SK-N-DZ (cell line): Measurements from ENCODE around the gene KRTAP10-1.

Experiments
- DNase-seq: peaks from one replicate; pipeline ENCODE4 v3.0.0-alpha.2; 2015; ENCODE audit warnings: low spot score

Gene KRTAP10-1

DNA sequence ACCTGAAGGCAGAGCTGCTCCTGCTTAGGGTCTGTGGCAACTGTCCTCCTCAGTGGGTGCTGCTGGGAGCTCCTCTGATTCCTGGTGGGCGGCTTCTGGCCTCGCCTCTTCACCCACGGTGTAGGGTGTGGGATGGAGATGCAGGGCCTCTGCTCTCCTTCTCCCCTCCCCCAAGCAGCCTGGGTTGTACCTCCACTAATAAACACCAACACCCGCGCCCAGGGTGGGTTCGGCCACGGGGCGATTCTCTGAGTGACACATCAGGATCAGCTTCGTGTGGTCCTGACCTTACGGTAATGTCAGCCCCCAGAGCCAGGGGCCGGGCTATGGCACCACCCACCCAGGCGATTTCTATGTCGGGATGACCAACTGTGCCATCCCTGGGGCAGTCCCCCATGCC lies 23.7 kb downstream of the KRTAP10-1 start:
- DNase-seq = no peak

DNA sequence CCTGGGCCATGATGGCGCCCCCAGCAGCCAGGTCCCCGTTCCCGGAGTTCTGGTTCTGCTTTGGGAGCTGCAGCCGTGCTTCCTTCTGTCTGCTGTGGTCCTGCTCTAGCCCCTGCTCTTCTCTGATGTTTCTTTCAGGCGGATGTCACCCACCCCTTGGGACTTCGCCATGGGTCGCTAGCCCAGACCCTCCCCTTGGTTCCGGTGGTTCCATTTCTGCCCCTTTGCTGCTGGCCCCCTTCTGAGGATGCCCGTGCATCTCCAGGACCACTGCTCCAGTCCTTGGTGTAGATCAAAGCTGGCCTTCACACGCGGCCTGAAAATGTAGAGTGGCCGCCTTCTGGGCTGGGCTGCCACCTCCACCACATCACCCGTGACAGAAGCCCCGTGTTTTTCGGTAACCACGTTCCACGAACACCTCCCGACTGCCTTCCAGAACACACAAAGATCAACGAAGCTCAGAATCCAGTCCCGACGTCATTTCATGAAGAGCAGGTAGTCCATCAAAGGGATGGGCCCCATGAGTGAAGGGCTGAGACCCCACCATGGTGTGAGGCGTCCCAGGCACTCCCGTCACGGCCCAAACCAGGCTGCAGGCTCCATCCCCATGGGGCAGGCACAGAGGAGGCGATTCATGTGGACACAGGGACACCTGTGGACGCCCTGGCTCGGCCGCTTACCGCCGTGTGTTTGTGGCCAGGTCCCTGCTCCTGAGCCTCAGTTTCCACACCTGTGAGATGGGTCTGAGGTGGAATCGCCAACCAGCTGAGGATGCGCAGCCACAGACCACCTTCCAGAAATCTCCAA lies 24.4 kb downstream of the KRTAP10-1 start:
- no peak for DNase-seq

DNA sequence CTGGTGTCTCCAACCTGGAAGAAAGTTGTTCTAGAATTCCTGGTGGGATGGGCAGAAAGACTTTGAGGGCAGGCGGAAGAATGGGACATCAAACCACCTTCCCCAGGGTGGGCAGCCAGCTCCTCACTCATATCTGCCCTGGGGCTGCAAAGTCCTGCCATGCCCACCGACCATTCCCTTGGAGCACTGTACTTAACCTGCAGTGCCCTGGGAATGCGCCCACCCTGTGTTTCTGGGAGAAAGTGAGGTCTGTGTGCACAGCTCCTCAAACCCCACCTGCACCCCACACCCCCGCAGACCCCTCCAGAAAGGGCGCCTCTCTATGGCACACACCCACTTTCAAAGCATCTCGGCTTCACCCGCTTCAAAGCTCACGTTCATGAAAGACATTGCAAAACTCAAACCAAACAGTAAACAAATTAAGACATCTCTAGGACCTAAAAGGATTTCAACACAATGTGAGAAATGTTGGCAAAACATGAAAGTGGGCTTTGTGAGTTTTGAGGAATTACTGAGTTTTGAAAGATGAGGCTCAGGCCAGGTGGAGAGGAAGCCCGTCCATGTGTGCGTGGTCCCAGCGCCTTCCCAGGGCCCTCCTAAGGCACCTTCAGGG lies 25.1 kb downstream of the KRTAP10-1 start:
- DNase-seq = no peak

DNA sequence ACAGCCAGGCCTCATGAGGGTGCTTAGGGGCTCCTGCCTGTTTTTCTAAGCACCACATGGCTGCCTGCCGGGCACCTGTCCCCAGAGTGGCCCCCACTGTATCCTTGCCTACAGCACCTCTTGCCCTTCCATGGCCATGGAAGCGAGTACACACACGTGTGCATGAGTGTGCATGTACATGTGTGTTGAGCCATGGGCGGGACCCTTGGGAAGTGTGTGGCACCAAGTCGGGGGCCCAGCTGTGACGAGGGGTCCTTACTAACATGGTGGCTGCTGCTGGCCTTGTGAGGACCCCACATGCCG lies 25.8 kb downstream of the KRTAP10-1 start:
- no peak for DNase-seq

DNA sequence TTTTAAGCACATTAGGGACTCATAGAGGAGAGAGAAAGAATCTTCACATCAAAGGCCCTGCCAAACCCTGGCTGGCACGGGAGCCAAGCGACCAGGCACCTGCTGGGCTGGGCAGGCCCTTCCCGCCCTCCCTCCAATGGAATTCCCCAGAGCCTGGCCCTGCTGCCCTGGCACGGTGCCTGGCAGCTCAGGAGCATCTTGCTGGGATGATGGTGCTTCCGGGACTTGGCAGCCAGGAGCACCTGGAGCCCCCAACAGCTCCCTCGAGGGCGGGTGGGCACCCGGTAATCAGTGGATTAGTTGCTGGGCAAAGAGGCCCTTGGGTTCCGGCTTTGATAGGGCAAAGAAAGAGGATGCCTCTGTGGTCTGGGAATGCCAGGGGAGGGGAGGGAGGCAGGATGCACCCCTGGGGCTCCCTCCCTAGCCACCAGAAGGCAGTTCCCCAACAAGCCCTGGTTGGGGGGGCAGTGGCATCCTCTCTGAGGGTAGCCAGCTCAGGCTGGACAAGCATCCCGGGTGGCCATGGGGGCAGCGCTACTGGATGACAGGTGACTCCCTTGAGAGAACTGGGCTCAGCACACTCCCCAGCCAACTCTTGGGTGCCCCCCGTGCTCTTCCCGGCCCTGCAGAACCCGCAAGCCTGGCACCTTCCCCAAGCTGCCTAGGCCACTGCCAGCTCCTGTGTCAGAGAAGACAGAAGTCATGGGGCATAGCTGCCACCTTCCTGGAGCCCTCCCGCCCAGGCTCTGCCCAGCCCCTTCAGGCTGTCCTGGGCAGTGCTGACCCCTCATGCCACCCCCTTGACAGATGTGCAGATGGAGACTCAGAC lies 26.4 kb downstream of the KRTAP10-1 start:
- DNase-seq = no peak

DNA sequence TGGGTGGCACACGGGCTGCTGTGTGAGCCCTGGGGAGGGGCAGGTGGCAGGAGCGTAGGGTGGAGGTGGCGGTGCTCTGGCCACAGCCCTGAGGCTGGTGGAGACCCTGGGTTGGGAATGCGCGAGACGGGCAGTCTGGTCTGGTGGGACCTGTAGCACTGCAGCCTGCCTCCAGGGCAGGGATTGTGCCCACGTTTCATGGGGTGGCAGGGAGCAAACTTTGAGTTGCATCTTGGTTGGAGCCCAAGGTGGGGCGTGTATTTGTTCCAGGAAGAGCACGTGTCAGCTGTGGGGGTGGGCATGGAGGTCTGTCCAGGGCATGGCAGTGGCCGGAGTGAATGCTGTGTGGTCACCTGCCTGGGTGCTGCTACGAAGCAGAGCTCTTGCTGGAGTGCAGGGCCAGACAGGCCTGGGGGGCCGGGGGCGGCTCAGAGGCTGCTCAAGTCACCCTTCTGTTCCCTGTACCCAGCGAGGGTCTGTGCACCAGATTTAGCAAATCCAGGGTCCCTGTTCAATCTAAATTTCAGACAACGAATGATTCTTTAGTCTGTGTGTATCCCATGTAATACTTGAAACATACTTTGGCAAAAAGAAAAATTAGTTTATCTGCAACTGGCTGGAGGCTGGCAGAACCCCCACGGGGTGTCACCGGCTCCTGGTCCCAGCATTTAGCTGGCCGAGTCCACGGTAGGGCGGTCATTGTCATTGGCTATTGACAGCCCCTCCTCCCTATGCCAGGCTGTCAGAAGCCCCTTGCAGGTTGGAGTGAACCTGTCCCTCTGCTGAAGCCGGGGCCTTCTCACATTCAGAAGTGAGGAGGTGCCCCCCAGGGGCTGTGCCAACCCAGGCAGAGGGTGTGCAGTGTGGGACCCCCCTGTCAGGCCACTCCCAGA lies 27.3 kb downstream of the KRTAP10-1 start:
- DNase-seq = no peak

DNA sequence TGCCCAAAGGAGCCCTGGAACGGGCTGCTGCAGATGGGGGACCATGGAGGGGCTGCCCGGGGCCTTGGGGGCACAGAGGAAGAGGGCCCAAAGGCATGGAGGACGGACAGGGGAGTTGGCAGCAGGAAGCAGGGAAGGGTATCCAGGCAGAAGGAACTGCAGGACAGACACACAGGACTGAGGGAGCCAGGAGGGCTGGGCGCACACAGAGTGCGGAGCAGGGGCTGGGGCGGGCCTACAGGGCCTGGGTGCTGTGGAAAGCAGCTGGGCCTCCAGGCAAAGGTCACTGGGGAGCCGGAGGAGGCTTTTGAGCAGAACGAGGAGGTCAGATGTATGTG lies 28.1 kb downstream of the KRTAP10-1 start:
- no peak for DNase-seq

DNA sequence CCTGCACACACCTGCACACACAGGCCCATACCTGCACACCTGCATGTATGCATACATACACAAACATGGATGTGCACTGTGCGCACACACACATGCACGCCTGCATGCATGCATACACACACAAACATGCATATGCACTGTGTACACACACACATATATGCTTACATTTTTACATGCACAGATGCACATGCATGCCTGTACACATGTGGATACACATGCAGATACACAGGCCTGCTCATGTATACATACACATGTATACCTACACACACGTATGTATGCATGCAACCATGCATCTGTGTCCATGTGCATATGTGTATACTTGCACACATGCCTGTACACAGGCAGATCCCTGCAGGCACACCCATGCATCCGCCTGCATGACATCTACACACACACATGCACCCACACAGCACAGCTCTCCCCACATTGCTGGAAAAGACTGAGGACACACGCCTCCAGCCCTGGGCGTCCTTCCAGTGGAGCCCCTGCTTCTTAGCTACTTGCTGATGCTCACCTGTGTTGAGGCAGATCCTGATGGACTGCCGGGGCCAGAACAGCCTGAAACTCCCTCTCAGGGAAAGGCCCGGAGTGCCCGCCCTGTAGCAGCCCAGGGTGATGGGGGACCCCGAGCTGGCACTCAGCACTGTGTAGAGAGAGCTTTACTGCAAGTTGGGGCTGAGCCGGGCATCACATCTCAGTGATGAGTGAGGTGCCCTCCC lies 28.6 kb downstream of the KRTAP10-1 start:
- no peak for DNase-seq

DNA sequence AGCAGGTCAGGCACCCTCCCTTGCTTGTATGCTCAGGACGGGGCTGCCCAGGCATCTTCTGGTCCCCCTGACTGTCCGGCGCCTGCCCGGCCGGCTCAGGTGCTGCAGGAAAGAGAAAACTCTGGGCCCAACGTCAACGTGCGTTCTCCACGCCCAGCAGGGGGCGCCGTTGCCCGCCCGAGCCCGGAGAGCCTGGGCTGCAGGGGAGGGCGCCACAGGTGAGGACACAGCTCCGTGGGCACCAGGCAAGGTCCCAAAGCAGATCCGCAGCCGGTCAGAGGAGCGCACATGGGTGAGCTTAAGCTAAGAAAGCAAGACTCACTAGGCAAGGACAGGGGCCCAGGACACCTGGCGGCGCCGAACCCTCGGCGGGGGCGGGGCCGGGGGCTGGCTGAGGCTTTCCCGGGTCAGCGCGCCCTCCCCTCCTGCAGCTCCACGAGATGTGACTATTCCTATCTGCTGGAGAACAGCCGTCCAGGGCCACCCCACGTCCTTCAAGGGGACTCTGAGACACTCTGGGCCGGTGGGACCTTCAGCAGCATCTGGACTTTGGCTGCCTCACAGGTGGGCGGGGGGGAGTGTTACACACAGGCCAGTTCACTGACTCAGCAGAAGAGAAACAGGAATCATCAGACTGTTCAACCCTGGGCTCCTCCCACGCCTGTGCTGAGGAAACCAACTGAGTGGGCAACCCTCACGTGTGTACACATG lies 29.3 kb downstream of the KRTAP10-1 start:
- peak; percentile 20 for DNase-seq

DNA sequence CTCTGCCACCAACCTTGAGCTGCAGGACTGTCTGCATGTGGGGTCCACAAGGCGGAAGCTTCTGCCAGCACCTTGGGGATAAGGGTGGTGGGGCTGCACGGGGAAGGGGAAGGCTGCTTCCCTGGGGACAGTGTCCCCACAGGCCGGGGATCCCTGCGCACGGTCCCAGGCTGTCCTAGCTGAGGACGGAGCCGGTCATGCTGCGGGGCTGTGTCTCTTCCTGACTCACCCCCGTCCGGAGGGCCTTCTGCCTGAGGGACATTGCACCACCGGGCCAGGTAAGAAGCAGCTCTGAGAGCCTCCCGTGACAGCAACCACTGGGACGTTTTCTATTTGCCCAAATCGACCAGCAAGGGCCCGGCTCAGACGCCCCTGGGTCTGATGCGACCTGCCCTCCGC lies 29.9 kb downstream of the KRTAP10-1 start:
- no peak for DNase-seq

DNA sequence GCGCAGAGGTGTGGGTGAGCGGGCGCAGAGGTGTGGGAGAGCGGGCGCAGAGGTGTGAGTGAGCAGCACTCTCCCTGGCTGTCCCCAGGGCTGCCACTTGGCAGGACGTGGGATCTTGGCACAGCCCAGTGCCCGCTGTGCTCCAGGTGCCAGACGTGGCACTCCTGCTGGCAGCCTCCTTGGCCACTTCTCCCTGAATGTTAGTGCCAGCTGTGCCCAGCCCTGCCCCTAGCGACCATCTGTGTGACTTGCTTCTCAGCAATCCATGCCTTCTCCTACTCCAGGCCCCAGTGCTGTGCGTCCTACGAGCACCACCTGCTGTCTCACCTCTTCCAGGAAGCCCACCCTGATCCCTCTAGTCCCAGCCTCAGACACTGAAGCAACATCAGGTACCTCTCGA lies 30.5 kb downstream of the KRTAP10-1 start:
- DNase-seq = no peak

DNA sequence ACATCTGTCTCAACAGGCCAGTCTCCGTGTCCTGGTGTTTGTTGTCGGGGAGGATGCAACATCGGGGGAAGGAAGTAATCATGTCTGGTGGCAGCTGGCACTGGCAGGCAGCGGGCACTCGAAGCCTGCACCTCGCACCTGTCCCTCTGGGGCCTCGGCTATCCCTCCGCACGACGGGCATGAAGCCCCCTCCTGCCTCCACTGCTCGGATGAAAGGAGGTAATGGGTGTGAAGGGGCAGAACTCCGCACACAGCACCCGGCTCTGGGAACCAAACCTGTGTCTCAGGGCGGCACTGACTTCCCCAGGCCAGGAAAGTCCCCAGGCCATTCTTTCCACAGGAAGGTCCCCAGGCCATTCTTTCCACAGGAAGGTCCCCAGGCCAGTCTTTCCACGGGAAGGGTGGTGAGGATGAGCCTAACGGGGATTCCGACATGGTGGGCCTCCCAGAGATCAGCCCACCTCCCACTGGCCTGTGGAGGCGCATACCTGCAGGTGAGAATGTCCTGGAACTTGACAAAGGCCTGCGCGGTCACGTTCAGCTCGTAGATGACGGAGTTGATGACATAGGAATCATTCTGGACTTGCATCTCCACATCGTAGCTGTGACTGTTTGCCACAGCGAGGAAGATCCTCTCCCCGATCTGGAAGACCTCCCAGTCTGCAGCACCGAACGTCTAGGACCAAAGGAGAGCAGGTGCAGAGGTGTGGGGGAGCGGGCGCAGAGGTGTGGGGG lies 31.1 kb downstream of the KRTAP10-1 start:
- DNase-seq = no peak

DNA sequence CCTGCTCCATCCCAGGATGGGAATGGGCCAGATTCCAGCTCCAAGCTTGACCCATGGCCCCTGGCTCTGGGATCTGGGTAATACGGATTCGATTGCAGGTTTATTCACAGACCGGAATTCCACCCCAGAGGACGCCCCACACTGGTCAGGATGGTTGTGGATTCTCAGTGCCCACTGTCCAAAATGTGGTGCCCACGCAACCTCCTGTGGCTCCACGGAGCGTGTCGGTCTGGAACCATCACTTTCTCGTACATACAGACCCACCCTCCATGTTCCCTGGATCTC lies 31.6 kb downstream of the KRTAP10-1 start:
- no peak for DNase-seq

DNA sequence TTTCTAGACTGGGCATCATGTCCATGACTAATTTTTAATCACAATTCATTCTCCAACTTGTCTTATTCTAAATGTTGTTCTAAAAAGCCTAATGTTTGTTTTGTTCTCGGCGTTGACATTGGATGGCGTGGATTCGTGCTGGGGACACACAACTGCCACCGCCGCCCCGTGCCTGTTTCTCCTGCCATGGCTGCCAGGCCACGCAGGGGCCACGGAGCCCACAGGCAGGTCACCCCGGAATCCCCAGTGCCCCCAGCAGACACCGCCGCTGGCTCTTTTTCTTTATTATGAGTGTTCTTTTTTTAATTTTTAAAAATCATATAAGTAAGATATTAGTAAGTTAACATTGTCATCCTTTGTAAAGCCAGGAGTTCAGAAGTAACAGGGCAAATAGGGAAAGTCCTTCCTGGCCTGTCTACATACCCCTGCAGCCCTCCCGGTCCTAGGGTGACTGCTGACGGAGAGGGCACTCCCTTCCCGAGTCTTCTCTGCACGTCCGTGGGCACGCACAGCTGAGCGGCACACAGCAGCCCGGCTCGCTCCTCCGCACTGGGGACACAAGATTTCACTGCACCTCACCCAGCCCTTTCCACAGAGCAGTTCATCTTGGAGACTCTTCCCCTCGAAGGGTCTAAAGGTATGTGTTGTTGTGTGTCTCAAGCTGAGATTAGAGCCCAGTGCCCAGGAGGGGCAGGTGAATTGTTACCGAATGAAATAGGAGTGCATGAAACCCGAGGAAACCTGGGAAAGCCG lies 32.1 kb downstream of the KRTAP10-1 start:
- DNase-seq = no peak

DNA sequence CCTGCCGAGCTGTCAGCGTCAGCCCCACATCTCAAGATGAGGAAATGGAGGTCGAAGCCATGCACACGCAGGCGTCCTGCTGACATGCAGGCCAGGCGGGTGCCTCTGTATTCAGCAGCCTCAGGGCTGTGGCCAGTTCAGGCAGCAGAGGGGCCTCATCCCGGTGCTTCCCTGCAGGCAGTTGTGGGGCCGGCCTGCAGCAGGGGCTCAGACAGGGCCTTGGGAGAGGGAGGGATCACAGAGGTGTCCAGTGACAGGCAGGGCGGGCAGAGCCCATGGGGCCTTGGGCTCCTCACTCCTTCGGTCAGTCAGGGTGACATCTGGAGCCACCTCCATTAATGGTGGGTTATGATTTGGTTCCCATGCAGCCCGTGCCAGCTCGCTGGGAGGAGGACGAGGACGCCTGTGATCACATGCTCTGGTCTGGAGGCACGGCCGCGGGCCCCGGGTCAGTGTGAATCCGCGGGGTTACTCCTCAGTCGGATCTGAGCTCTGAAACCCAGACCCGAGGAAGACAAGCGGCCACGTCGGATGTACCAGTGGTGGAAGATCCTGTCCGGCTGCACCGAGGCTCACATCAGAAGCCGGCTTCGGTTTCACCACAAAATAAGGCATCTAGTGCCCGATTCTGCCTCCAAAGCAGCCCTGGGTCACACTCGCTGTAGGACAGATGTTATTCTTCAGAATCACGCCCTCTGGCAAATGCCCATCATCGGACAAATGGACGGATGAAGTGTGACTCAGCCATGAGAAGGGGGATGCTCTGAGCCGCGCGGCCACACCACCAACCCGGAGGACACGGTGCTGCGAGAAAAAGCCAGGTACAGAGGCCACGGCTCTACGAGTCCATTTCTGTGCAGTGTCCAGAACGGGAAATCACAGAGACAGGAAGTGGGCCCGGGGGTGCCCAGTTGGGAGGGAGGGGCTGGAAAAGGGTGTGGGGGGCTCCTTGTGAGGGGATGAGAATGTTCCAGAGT lies 33.4 kb downstream of the KRTAP10-1 start:
- no peak for DNase-seq

DNA sequence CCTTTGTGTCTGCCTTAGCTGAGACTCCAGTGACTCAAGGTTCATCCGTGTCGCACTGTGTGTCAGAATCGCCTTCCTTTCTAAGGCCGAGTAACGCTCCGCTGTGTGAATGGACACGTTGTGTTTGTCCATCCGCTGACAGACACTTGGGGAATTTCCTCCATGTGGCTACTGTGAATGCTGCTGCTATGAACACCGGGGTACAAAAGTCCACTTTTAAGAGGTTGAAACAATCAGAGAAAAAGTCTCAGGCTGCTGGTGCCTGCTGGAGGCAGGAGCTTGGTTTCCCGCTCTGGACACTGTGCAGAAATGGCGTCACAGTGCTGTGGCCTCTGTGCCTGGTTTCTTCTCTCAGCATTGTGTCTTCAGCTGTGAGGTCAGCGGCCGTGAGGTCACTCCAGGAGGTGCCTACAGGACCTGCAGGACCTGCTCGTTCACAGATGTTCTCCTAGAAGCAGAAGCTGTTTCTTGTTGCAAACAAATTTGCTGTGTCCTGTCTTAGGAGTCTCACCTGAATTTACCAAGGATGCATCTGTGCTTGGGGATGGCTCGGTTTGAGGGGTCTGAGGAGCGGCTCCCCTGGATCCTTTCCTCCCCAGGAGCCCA lies 34.2 kb downstream of the KRTAP10-1 start:
- no peak for DNase-seq

DNA sequence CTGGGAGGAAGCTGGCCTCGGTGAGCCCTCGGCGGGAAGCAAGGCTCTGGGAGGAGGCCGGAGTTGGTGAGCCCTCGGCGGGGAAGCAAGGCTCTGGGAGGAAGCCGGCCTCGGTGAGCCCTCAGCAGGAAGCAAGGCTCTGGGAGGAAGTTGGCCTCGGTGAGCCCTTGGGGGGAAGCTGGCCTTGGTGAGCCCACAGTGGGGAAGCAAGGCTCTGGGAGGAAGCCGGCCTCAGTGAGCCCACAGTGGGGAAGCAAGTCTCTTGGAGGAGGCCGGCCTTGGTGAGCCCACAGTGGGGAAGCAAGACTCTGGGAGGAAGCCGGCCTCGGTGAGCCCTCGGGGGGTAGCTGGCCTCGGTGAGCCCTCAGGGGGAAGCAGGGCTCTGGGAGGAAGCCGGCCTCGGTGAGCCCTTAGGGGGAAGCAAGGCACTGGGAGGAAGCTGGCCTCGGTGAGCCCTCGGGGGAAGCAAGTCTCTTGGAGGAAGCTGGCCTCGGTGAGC lies 36.0 kb downstream of the KRTAP10-1 start:
- DNase-seq = no peak
